ENCODE results near the gene CLK3.

- TF ChIP-seq ZNF780A (CRISPR knock-in tag; IDR thresholded peaks at IDR 0.05) = no peak
- TF ChIP-seq FOXO4 (CRISPR knock-in tag; conservative IDR thresholded peaks at IDR 0.05) = no peak
- TF ChIP-seq, protein P1, sequence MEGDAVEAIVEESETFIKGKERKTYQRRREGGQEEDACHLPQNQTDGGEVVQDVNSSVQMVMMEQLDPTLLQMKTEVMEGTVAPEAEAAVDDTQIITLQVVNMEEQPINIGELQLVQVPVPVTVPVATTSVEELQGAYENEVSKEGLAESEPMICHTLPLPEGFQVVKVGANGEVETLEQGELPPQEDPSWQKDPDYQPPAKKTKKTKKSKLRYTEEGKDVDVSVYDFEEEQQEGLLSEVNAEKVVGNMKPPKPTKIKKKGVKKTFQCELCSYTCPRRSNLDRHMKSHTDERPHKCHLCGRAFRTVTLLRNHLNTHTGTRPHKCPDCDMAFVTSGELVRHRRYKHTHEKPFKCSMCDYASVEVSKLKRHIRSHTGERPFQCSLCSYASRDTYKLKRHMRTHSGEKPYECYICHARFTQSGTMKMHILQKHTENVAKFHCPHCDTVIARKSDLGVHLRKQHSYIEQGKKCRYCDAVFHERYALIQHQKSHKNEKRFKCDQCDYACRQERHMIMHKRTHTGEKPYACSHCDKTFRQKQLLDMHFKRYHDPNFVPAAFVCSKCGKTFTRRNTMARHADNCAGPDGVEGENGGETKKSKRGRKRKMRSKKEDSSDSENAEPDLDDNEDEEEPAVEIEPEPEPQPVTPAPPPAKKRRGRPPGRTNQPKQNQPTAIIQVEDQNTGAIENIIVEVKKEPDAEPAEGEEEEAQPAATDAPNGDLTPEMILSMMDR (CRISPR knock-in tag; IDR thresholded peaks at IDR 0.05) = no peak
- TF ChIP-seq ZNF761 (CRISPR knock-in tag; conservative IDR thresholded peaks at IDR 0.05) = no peak
- TF ChIP-seq, protein P2, sequence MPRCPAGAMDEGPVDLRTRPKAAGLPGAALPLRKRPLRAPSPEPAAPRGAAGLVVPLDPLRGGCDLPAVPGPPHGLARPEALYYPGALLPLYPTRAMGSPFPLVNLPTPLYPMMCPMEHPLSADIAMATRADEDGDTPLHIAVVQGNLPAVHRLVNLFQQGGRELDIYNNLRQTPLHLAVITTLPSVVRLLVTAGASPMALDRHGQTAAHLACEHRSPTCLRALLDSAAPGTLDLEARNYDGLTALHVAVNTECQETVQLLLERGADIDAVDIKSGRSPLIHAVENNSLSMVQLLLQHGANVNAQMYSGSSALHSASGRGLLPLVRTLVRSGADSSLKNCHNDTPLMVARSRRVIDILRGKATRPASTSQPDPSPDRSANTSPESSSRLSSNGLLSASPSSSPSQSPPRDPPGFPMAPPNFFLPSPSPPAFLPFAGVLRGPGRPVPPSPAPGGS (CRISPR knock-in tag; IDR thresholded peaks at IDR 0.05) = no peak
Observed at GRCh38 chr15:74593122-74593521, 22.5 kb upstream of the CLK3 start.
